NCI-H2107 (cell line): ENCODE measurements around the gene ALKBH5.
"Not testable (repeated sequence)": the region's sequence is repeated elsewhere in the genome, so short reads cannot be mapped to it uniquely, and the experiment has no call there.

Source experiments
- DNase-seq: peaks from one replicate; lab custom pipeline; 2025; lab: John Stamatoyannopoulos, UW

The ALKBH5 gene

GRCh38 chr17:18185832-18186626 lies 2.4 kb downstream of the ALKBH5 start:
- DNase-seq = no peak

- DNase-seq = no peak
Observed at GRCh38 chr17:18186627-18186982, 3.0 kb downstream of the ALKBH5 start.

- no peak for DNase-seq
Observed at GRCh38 chr17:18187226-18187625, 3.6 kb downstream of the ALKBH5 start.

GRCh38 chr17:18187821-18188761 lies 4.5 kb downstream of the ALKBH5 start:
- no peak for DNase-seq

- no peak for DNase-seq
Observed at GRCh38 chr17:18190628-18191235, 7.1 kb downstream of the ALKBH5 start.

GRCh38 chr17:18191236-18191667 lies 7.6 kb downstream of the ALKBH5 start:
- DNase-seq = no peak

GRCh38 chr17:18191967-18192366 lies 8.3 kb downstream of the ALKBH5 start:
- DNase-seq = no peak

- DNase-seq = no peak
Observed at GRCh38 chr17:18194394-18194793, 10.8 kb downstream of the ALKBH5 start.

GRCh38 chr17:18194804-18195203 lies 11.2 kb downstream of the ALKBH5 start:
- no peak for DNase-seq

GRCh38 chr17:18195246-18195645 lies 11.6 kb downstream of the ALKBH5 start:
- DNase-seq = no peak

- DNase-seq = no peak
Observed at GRCh38 chr17:18197535-18198194, 14.0 kb downstream of the ALKBH5 start.

GRCh38 chr17:18198530-18198929 lies 14.9 kb downstream of the ALKBH5 start:
- DNase-seq = no peak

- DNase-seq = no peak
Observed at GRCh38 chr17:18201108-18201507, 17.5 kb downstream of the ALKBH5 start.

- no peak for DNase-seq
Observed at GRCh38 chr17:18203308-18203707, 19.7 kb downstream of the ALKBH5 start.

- no peak for DNase-seq
Observed at GRCh38 chr17:18205861-18206260, 22.2 kb downstream of the ALKBH5 start.

- DNase-seq = no peak
Observed at GRCh38 chr17:18206962-18207361, 23.3 kb downstream of the ALKBH5 start.

GRCh38 chr17:18208092-18208491 lies 24.5 kb downstream of the ALKBH5 start:
- no peak for DNase-seq

- DNase-seq = no peak
Observed at GRCh38 chr17:18213666-18214270, 30.1 kb downstream of the ALKBH5 start.

GRCh38 chr17:18216906-18217305 lies 33.3 kb downstream of the ALKBH5 start:
- DNase-seq = not testable (repeated sequence)

- no peak for DNase-seq
Observed at GRCh38 chr17:18217412-18218015, 33.9 kb downstream of the ALKBH5 start.

- no peak for DNase-seq
Observed at GRCh38 chr17:18218756-18219415, 35.3 kb downstream of the ALKBH5 start.
